ENCODE results near the gene CNOT4.

The CNOT4 gene

GRCh38 chr7:135527025-135527424 lies 17.1 kb upstream of the CNOT4 start:
- ATAC-seq: no peak
- TF ChIP-seq ZC3H10 (CRISPR knock-in tag; IDR thresholded peaks at IDR 0.05): no peak

GRCh38 chr7:135525426-135525825 lies 15.5 kb upstream of the CNOT4 start:
- TF ChIP-seq CREB5 (CRISPR knock-in tag; IDR thresholded peaks at IDR 0.05; ENCODE audit: low read depth) (no peak), PPARA (CRISPR knock-in tag; IDR thresholded peaks at IDR 0.05; ENCODE audit: borderline replicate concordance) (no peak), SNAI2 (CRISPR knock-in tag; IDR thresholded peaks at IDR 0.05) (no peak), CSRNP3 (CRISPR knock-in tag; IDR thresholded peaks at IDR 0.05) (no peak), ESRRG (CRISPR knock-in tag; IDR thresholded peaks at IDR 0.05) (no peak), ZFP30 (CRISPR knock-in tag; IDR thresholded peaks at IDR 0.05) (no peak), GLIS3 (CRISPR knock-in tag; IDR thresholded peaks at IDR 0.05) (no peak), ZNF8 (CRISPR knock-in tag; IDR thresholded peaks at IDR 0.05) (no peak), CSDC2 (CRISPR knock-in tag; IDR thresholded peaks at IDR 0.05) (no peak), RARB (CRISPR knock-in tag; IDR thresholded peaks at IDR 0.05) (no peak), ISL1 (CRISPR knock-in tag; IDR thresholded peaks at IDR 0.05) (no peak)
- ATAC-seq: no peak

- TF ChIP-seq TOX (CRISPR knock-in tag; IDR thresholded peaks at IDR 0.05; ENCODE audit: borderline replicate concordance) (no peak), ZFP30 (CRISPR knock-in tag; IDR thresholded peaks at IDR 0.05) (no peak), ZNF8 (CRISPR knock-in tag; IDR thresholded peaks at IDR 0.05) (no peak), POU6F1 (CRISPR knock-in tag; IDR thresholded peaks at IDR 0.05; ENCODE audit: borderline replicate concordance, low read depth) (no peak), BACH2 (CRISPR knock-in tag; IDR thresholded peaks at IDR 0.05; ENCODE audit: borderline replicate concordance) (no peak)
- ATAC-seq: no peak
Measured at GRCh38 chr7:135523146-135523545, 13.2 kb upstream of the CNOT4 start.

GRCh38 chr7:135522509-135522908 lies 12.6 kb upstream of the CNOT4 start:
- no peak for ATAC-seq
- TF ChIP-seq CSDC2 (CRISPR knock-in tag; IDR thresholded peaks at IDR 0.05) (no peak), GLIS3 (CRISPR knock-in tag; IDR thresholded peaks at IDR 0.05) (no peak), PATZ1 (CRISPR knock-in tag; IDR thresholded peaks at IDR 0.05; ENCODE audit: borderline replicate concordance) (no peak), ZFP3 (CRISPR knock-in tag; IDR thresholded peaks at IDR 0.05) (no peak), RARB (CRISPR knock-in tag; IDR thresholded peaks at IDR 0.05) (no peak), PPARA (CRISPR knock-in tag; IDR thresholded peaks at IDR 0.05; ENCODE audit: borderline replicate concordance) (no peak), CSRNP3 (CRISPR knock-in tag; IDR thresholded peaks at IDR 0.05) (no peak), ISL1 (CRISPR knock-in tag; IDR thresholded peaks at IDR 0.05) (no peak), BACH2 (CRISPR knock-in tag; IDR thresholded peaks at IDR 0.05; ENCODE audit: borderline replicate concordance) (no peak), TSHZ2 (CRISPR knock-in tag; IDR thresholded peaks at IDR 0.05) (no peak)
